HepG2 (cell line): ENCODE results near the gene SLC19A3. TPM values are rescaled to one million over a fixed set of nuclear protein-coding genes. Genes with fewer than 3 reads are reported as not detected.
A peak's percentile ranks its signal among the peaks of the same experiment; 100 is the strongest.

Experiments used
- EP300 ChIP-seq, 3 experiments: sonication (generic) in 1 of 3; formaldehyde crosslinking in 1 of 3; IDR thresholded peaks; 2 replicates each; pipeline versions ENCODE4 v1.5.1 to v1.6.1; 2011 to 2020; ENCODE audit warnings: low read depth in 2 of 3, low read length in 2 of 3, borderline replicate concordance in 1 of 3, improper control_type of control experiment in 1 of 3, mild to moderate bottlenecking in 1 of 3, missing genetic modification reagents in 1 of 3, moderate library complexity in 1 of 3
- FOXC1 ChIP-seq: sonication (generic); formaldehyde crosslinking; IDR thresholded peaks from 2 replicates; pipeline ENCODE4 v1.8.0; 2022; ENCODE audit warnings: mild to moderate bottlenecking, missing genetic modification reagents, borderline replicate concordance
- HMG20A ChIP-seq: IDR thresholded peaks from 2 replicates; pipeline ENCODE4 v1.6.1; 2016; ENCODE audit warnings: borderline replicate concordance
- MYC ChIP-seq: sonication (generic); formaldehyde crosslinking; IDR thresholded peaks from 2 replicates; pipeline ENCODE4 v1.9.0; 2021; ENCODE audit warnings: missing genetic modification reagents, borderline replicate concordance
- TRIM24 ChIP-seq: sonication (generic); formaldehyde crosslinking; IDR thresholded peaks from 2 replicates; pipeline ENCODE4 v1.8.0; 2022; ENCODE audit warnings: mild to moderate bottlenecking, missing genetic modification reagents
- ZBTB7B ChIP-seq: sonication (generic); formaldehyde crosslinking; IDR thresholded peaks from 2 replicates; pipeline ENCODE4 v1.4.0; 2020; ENCODE audit warnings: missing genetic modification reagents
- ZBTB8A ChIP-seq: sonication (generic); formaldehyde crosslinking; IDR thresholded peaks from 2 replicates; pipeline ENCODE4 v1.4.0; 2020; ENCODE audit warnings: mild to moderate bottlenecking, low read depth, missing genetic modification reagents, borderline replicate concordance
- ZNF143 ChIP-seq: sonication (generic); formaldehyde crosslinking; IDR thresholded peaks from 2 replicates; pipeline ENCODE4 v1.4.0; 2020; ENCODE audit warnings: missing genetic modification reagents
- ZNF512 ChIP-seq: sonication (generic); formaldehyde crosslinking; IDR thresholded peaks from 2 replicates; pipeline ENCODE4 v1.4.0; 2020; ENCODE audit warnings: mild to moderate bottlenecking, missing genetic modification reagents
- ZNF574 ChIP-seq: sonication (generic); formaldehyde crosslinking; IDR thresholded peaks from 2 replicates; pipeline ENCODE4 v1.4.0; 2020; ENCODE audit warnings: missing genetic modification reagents
- ZNF687 ChIP-seq: sonication (generic); formaldehyde crosslinking; IDR thresholded peaks from 2 replicates; pipeline ENCODE4 v1.5.1; 2020; ENCODE audit warnings: mild to moderate bottlenecking, missing genetic modification reagents, moderate library complexity
- ZNF7 ChIP-seq: IDR thresholded peaks from 2 replicates; pipeline ENCODE4 v1.6.1; 2016; ENCODE audit warnings: missing biosample characterization, missing genetic modification reagents
- ZNF800 ChIP-seq: sonication (generic); formaldehyde crosslinking; IDR thresholded peaks from 2 replicates; pipeline ENCODE4 v1.4.0; 2020; ENCODE audit warnings: missing genetic modification reagents
- polyA plus RNA-seq, 8 experiments: library from polyadenylated mRNA; depleted of rRNA in 3 of 8; stranded (reverse) in 7 of 8; unstranded in 1 of 8; fragments of >200 nt; fragmentation: Illumina TruSeq in 4 of 8; extraction: Trizol in 4 of 8; gene quantifications; 2 replicates each; pipeline versions ENCODE4 v1.2.1 to v1.2.3, GENCODE V29; 2011 to 2016; ENCODE audit warnings: low read depth in 4 of 8, missing spikeins in 1 of 8, mixed read lengths in 1 of 8; ENCODE audit not compliant: insufficient read depth in 1 of 8
- total RNA-seq, 5 experiments: library from RNA; depleted of rRNA; stranded (reverse); fragments of >200 nt; fragmentation: Illumina TruSeq; extraction: Trizol; gene quantifications; 2 replicates each; pipeline ENCODE4 v1.2.3, GENCODE V29; 2016; ENCODE audit warnings: low read depth in 1 of 5
- TF ChIP-seq, protein P1 (sequence below): sonication (generic); formaldehyde crosslinking; IDR thresholded peaks from 2 replicates; pipeline ENCODE4 v1.4.0; 2020; ENCODE audit warnings: missing genetic modification reagents, low read depth, mild to moderate bottlenecking, borderline replicate concordance

SLC19A3 gene
- total and polyA plus RNA-seq, 2 of the 13 experiments (the other 11 are each of a cell fraction or from before 2014, with no cell fraction given), result 2.3 to 5.2 TPM

DNA sequence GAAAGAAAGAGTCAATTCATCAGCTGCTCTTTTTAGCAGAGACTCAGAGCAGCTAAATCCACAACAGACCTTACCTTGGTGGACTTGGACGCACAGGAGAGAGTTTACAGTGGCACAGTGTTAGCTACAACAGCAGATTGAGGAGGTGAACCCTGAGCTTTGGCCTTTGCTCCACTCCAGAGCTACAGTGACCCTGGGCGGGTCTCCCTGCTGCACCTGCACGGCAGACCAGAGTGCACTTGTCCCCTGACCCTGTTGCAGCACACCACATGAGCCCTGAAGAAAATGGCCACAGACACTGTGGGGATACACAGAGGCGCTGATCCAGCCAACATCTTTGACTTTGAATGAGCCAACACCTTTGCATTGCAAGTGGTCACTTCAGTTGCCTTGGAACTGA lies 11.0 kb downstream of the SLC19A3 start (continued):
- TF ChIP-seq ZNF687 (CRISPR knock-in tag) (peak; percentile 79), ZNF800 (CRISPR knock-in tag) (no peak), FOXC1 (CRISPR knock-in tag) (0 out of 2 replicates have a peak, but pooled peaks have one; percentile 38), MYC (CRISPR knock-in tag) (peak; percentile 61; the same call in 1 of the 2 replicates), ZNF143 (no peak), EP300 (IDR thresholded peaks at IDR 0.05; ENCODE audit: low read depth in 2 of 2, low read length in 2 of 2) (peak in 1 of 2 experiments; percentile 64; a peak in 2 of 4 replicates), EP300 (CRISPR knock-in tag; IDR thresholded peaks at IDR 0.05; ENCODE audit: borderline replicate concordance) (no peak), TRIM24 (CRISPR knock-in tag) (peak; percentile 83; the same call in 1 of the 2 replicates), ZBTB7B (CRISPR knock-in tag) (0 out of 2 replicates have a peak, but pooled peaks have one; percentile 33), ZBTB8A (CRISPR knock-in tag) (no peak), ZNF512 (CRISPR knock-in tag) (peak; percentile 42; the same call in 1 of the 2 replicates), ZNF574 (CRISPR knock-in tag) (peak; percentile 39; the same call in 1 of the 2 replicates), ZNF7 (CRISPR knock-in tag) (no peak), HMG20A (CRISPR knock-in tag) (peak; percentile 69; the same call in 1 of the 2 replicates)
- TF ChIP-seq, protein P1, sequence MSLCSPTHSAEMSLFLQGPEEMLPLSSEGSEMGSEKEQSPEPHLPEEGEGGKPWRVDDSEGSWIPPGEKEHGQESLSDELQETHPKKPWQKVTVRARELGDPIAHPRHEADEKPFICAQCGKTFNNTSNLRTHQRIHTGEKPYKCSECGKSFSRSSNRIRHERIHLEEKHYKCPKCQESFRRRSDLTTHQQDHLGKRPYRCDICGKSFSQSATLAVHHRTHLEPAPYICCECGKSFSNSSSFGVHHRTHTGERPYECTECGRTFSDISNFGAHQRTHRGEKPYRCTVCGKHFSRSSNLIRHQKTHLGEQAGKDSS (CRISPR knock-in tag), result 0 out of 2 replicates have a peak, but pooled peaks have one; percentile 25
